ENCODE results near the gene APOL2. TPM values are rescaled to one million over a fixed set of nuclear protein-coding genes. Genes with fewer than 3 reads are reported as not detected.

Gene APOL2
- total RNA-seq, 1 experiment from 2014 or later = 10.0 TPM

DNA sequence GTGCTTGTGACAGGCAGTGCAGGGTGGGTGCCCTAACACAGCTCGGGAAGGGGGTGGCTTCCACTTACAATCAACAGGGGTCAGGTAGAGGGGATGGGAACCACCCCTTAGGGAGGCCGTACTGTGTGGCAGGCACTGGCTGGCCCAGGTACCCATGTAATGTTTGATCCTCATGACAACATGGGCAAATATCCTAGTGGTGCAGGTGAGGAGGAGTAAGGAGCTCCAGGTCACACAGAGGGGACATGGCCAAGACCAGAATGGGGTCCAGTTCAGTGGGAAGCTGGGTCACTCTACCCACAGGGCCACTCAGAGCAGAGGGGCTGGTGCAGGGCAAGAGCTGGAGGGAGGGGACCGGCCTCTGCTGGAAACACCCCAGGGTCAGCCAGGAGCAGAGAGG is 40.8 kb downstream of the APOL2 start:
- Mint-ChIP-seq H3K36me3 (ENCODE audit: insufficient read depth, unreplicated experiment) (no peaks in the 10 kb centered on the region), H3K27me3 (ENCODE audit: insufficient read depth, unreplicated experiment) (peaks cover 3% of the 10 kb centered on the region), H3K9me3 (ENCODE audit: unreplicated experiment) (no peaks in the 10 kb centered on the region), H3K4me1 (ENCODE audit: low read depth, unreplicated experiment) (peaks cover 16% of the 10 kb centered on the region), H3K27ac (ENCODE audit: unreplicated experiment) (no peak overlapping the region), H3K4me3 (ENCODE audit: unreplicated experiment) (no peak overlapping the region)
- TF ChIP-seq, protein P1, sequence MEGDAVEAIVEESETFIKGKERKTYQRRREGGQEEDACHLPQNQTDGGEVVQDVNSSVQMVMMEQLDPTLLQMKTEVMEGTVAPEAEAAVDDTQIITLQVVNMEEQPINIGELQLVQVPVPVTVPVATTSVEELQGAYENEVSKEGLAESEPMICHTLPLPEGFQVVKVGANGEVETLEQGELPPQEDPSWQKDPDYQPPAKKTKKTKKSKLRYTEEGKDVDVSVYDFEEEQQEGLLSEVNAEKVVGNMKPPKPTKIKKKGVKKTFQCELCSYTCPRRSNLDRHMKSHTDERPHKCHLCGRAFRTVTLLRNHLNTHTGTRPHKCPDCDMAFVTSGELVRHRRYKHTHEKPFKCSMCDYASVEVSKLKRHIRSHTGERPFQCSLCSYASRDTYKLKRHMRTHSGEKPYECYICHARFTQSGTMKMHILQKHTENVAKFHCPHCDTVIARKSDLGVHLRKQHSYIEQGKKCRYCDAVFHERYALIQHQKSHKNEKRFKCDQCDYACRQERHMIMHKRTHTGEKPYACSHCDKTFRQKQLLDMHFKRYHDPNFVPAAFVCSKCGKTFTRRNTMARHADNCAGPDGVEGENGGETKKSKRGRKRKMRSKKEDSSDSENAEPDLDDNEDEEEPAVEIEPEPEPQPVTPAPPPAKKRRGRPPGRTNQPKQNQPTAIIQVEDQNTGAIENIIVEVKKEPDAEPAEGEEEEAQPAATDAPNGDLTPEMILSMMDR (IDR thresholded peaks at IDR 0.05; ENCODE audit: insufficient read depth in 1 of 2, low read depth in 1 of 2, low read length in 1 of 2, severe bottlenecking in 1 of 2, unreplicated experiment in 1 of 2) = no peak
- DNase-seq = no peak
- POLR2A ChIA-PET = no interaction called here
- CTCF ChIA-PET = interaction anchor here (1.0 kb wide), 1 partner anchor 41 kb away, joined by 5 read pairs; the partner anchor contains the start of gene APOL2
- H3K27me3 ChIP-seq (replicated peaks; ENCODE audit: control insufficient read depth, insufficient read depth, low read length) = no peaks in the 10 kb centered on the region; the same call in 1 of the 2 replicates
- intact Hi-C loops (cut with micrococcal nuclease; ENCODE audit: unreplicated experiment) = loop anchor here (5.0 kb wide), 1 partner anchor 79 kb away; no protein-coding TSS in a partner anchor
- H3K4me1 ChIP-seq = no peaks in the 10 kb centered on the region
- no peaks in the 10 kb centered on the region for H3K9me3 ChIP-seq
- no peaks in the 10 kb centered on the region for H3K36me3 ChIP-seq (ENCODE audit: control insufficient read depth, insufficient read depth, low read length)
- H3K4me3 ChIP-seq (ENCODE audit: low read depth, low read length) = no peak overlapping the region
- BruUV-seq (replicated peaks) = no TSS peak

DNA sequence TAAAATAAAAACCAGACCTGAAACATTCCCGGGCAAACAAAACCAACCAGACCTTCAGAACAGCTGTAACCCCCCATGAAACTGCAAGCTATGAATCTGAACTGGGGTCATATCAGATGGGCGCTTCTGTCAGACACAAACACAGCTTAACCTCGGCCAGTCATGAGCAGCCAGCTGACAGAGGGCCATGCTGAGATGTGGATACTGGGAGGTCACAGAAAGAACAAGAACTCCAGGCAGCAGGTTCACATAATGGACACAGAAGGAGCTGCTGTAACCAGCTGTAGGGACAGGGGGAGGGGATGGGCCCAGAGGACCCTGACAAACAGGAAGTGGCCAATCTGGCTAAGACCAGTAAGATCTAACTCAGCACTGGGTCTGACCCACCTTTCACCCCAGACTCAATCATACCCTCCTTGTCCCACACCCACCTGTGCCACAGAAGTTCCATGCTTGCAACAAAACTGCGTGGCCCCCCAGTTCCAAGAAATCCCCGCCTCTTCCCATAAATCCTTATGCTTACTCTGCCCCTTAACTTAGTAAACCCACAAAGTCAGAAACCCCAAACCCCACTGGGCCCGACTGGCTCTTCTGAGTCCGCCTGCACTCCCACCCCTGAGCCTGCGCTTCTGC is 41.7 kb downstream of the APOL2 start:
- Histone ChIP-seq H3K36me3 (ENCODE audit: control insufficient read depth, insufficient read depth, low read length) (no peaks in the 10 kb centered on the region), H3K27me3 (replicated peaks; ENCODE audit: control insufficient read depth, insufficient read depth, low read length) (no peaks in the 10 kb centered on the region; the same call in 1 of the 2 replicates), H3K4me3 (ENCODE audit: low read depth, low read length) (no peak overlapping the region), H3K9me3 (no peaks in the 10 kb centered on the region), H3K4me1 (no peaks in the 10 kb centered on the region)
- TF ChIP-seq, protein P1 (IDR thresholded peaks at IDR 0.05; ENCODE audit: insufficient read depth in 1 of 2, low read depth in 1 of 2, low read length in 1 of 2, severe bottlenecking in 1 of 2, unreplicated experiment in 1 of 2) = no peak
- no peaks in the 10 kb centered on the region for H3K36me3 Mint-ChIP-seq (ENCODE audit: insufficient read depth, unreplicated experiment)
- CTCF ChIA-PET = interaction anchor here (0.6 to 1.0 kb wide), 3 partner anchors 42 to 289 kb away, joined by 3 to 5 read pairs (median 3); partner anchors contain the start of gene APOL2
- no peaks in the 10 kb centered on the region for H3K9me3 Mint-ChIP-seq (ENCODE audit: unreplicated experiment)
- H3K27ac Mint-ChIP-seq (ENCODE audit: unreplicated experiment) = no peak overlapping the region
- DNase-seq = no peak
- intact Hi-C loops (cut with micrococcal nuclease; ENCODE audit: unreplicated experiment) = loop anchor here (5.0 kb wide), 1 partner anchor 80 kb away; no protein-coding TSS in a partner anchor
- H3K4me3 Mint-ChIP-seq (ENCODE audit: unreplicated experiment) = no peak overlapping the region
- BruUV-seq (replicated peaks) = no TSS peak
- H3K4me1 Mint-ChIP-seq (ENCODE audit: low read depth, unreplicated experiment) = peaks cover 6% of the 10 kb centered on the region
- H3K27me3 Mint-ChIP-seq (ENCODE audit: insufficient read depth, unreplicated experiment) = peaks cover 3% of the 10 kb centered on the region
- POLR2A ChIA-PET = no interaction called here

DNA sequence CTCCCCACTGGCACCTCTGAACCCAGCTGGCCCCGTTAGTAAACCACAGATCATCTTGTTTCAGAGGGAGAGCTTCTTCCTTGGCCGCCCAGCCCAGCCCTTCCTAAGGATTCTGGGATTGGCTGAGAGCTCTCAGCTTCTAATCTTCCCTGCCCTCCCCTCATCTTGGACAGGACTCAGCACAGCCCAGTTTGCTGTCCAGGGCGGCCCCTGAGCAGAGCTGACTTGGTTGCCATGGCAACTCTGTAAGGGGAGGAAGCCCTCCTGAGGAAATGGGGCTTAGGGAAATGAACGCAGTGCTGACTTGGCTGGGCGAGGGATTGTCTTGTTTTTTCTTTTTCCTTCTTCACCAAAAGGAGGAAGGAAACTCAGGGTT is 42.3 kb downstream of the APOL2 start:
- BruUV-seq (replicated peaks) = no TSS peak
- ChIA-PET CTCF (interaction anchor here (0.6 kb wide), 2 partner anchors 87 to 289 kb away, joined by 3 read pairs; no protein-coding TSS in a partner anchor), POLR2A (no interaction called here)
- TF ChIP-seq, protein P1 (IDR thresholded peaks at IDR 0.05; ENCODE audit: insufficient read depth in 1 of 2, low read depth in 1 of 2, low read length in 1 of 2, severe bottlenecking in 1 of 2, unreplicated experiment in 1 of 2) = no peak
- no peaks in the 10 kb centered on the region for H3K9me3 ChIP-seq
- H3K4me3 ChIP-seq (ENCODE audit: low read depth, low read length) = no peak overlapping the region
- no peaks in the 10 kb centered on the region for H3K4me1 ChIP-seq
- H3K27me3 Mint-ChIP-seq (ENCODE audit: insufficient read depth, unreplicated experiment) = peaks cover 3% of the 10 kb centered on the region
- no peak for DNase-seq
- H3K9me3 Mint-ChIP-seq (ENCODE audit: unreplicated experiment) = no peaks in the 10 kb centered on the region
- H3K36me3 Mint-ChIP-seq (ENCODE audit: insufficient read depth, unreplicated experiment) = no peaks in the 10 kb centered on the region
- no peaks in the 10 kb centered on the region for H3K36me3 ChIP-seq (ENCODE audit: control insufficient read depth, insufficient read depth, low read length)
- intact Hi-C loops (cut with micrococcal nuclease; ENCODE audit: unreplicated experiment) = loop anchor here (5.0 kb wide), 1 partner anchor 80 kb away; no protein-coding TSS in a partner anchor
- no peaks in the 10 kb centered on the region; the same call in 1 of the 2 replicates for H3K27me3 ChIP-seq (replicated peaks; ENCODE audit: control insufficient read depth, insufficient read depth, low read length)
- H3K4me3 Mint-ChIP-seq (ENCODE audit: unreplicated experiment) = no peak overlapping the region
- peaks cover 6% of the 10 kb centered on the region for H3K4me1 Mint-ChIP-seq (ENCODE audit: low read depth, unreplicated experiment)
- no peak overlapping the region for H3K27ac Mint-ChIP-seq (ENCODE audit: unreplicated experiment)
